Trophoblast cell (in vitro differentiated cells and primary cell): Measurements from ENCODE around the gene CDK8.

Experiments used
- DNase-seq, 2 donors: peaks; one replicate each; pipeline ENCODE4 v3.0.0-alpha.2; 2016
- H2AFZ ChIP-seq: 2 replicates; pipeline ENCODE4 v1.6.1; 2013; ENCODE audit warnings: low read length, moderate library complexity, mild to moderate bottlenecking; ENCODE audit not compliant: insufficient read depth, poor library complexity
- H2AK5ac ChIP-seq: 2 replicates; pipeline ENCODE4 v1.6.1; 2013; ENCODE audit warnings: mild to moderate bottlenecking, low read length
- H2BK120ac ChIP-seq: 2 replicates; pipeline ENCODE4 v1.6.1; 2013; ENCODE audit warnings: low read length, mild to moderate bottlenecking, moderate library complexity; ENCODE audit not compliant: insufficient read depth, poor library complexity
- H2BK12ac ChIP-seq: 2 replicates; pipeline ENCODE4 v1.6.1; 2013; ENCODE audit warnings: mild to moderate bottlenecking, low read length, moderate library complexity
- H2BK5ac ChIP-seq: 2 replicates; pipeline ENCODE4 v1.6.1; 2013; ENCODE audit warnings: low read length, low read depth, moderate library complexity, mild to moderate bottlenecking; ENCODE audit not compliant: poor library complexity
- H3K14ac ChIP-seq: 2 replicates; pipeline ENCODE4 v1.6.1; 2013; ENCODE audit warnings: mild to moderate bottlenecking, low read length
- H3K18ac ChIP-seq: 2 replicates; pipeline ENCODE4 v1.6.1; 2013; ENCODE audit warnings: mild to moderate bottlenecking, low read length
- H3K23ac ChIP-seq: 2 replicates; pipeline ENCODE4 v1.6.1; 2013; ENCODE audit warnings: low read length
- H3K27ac ChIP-seq: 2 replicates; pipeline ENCODE4 v1.5.1; 2013; ENCODE audit warnings: low read depth, mild to moderate bottlenecking, inconsistent platforms, low read length, moderate library complexity
- H3K27me3 ChIP-seq: 2 replicates; pipeline ENCODE4 v1.6.1; 2013; ENCODE audit warnings: inconsistent platforms, mild to moderate bottlenecking, low read length, moderate library complexity; ENCODE audit not compliant: insufficient read depth
- H3K36me3 ChIP-seq, 2 experiments: 1 replicate in 1 of 2; 2 replicates in 1 of 2; pipeline ENCODE4 v1.6.1; 2013; ENCODE audit warnings: low read length in 2 of 2, mild to moderate bottlenecking in 2 of 2, moderate library complexity in 1 of 2; ENCODE audit not compliant: insufficient read depth in 2 of 2, control insufficient read depth in 1 of 2
- H3K4ac ChIP-seq: 2 replicates; pipeline ENCODE4 v1.6.1; 2013; ENCODE audit warnings: low read depth, mild to moderate bottlenecking, low read length, moderate library complexity
- H3K4me1 ChIP-seq, 2 experiments: 1 replicate in 1 of 2; 2 replicates in 1 of 2; pipeline ENCODE4 v1.6.1; 2013; ENCODE audit warnings: low read length in 2 of 2, mild to moderate bottlenecking in 2 of 2, moderate library complexity in 1 of 2; ENCODE audit not compliant: insufficient read depth in 2 of 2, control insufficient read depth in 1 of 2
- H3K4me2 ChIP-seq: 2 replicates; pipeline ENCODE4 v1.6.1; 2013; ENCODE audit warnings: inconsistent platforms, mild to moderate bottlenecking, low read length, moderate library complexity
- H3K4me3 ChIP-seq: 2 replicates; pipeline ENCODE4 v1.5.1; 2013; ENCODE audit warnings: mild to moderate bottlenecking, low read depth, low read length, inconsistent platforms
- H3K79me1 ChIP-seq: one replicate; pipeline ENCODE4 v1.6.1; 2013; ENCODE audit warnings: low read length
- H3K79me2 ChIP-seq: 2 replicates; pipeline ENCODE4 v1.6.1; 2013; ENCODE audit warnings: low read length, mild to moderate bottlenecking; ENCODE audit not compliant: control insufficient read depth, insufficient read depth, poor library complexity
- H3K9ac ChIP-seq: 2 replicates; pipeline ENCODE4 v1.6.1; 2013; ENCODE audit warnings: mild to moderate bottlenecking, low read length
- H3K9me3 ChIP-seq: 2 replicates; pipeline ENCODE4 v1.6.1; 2013; ENCODE audit warnings: low read depth, mild to moderate bottlenecking, control low read depth, inconsistent platforms, low read length; ENCODE audit not compliant: insufficient read depth
- H4K12ac ChIP-seq: 2 replicates; pipeline ENCODE4 v1.6.1; 2013; ENCODE audit warnings: low read depth, mild to moderate bottlenecking, low read length, moderate library complexity
- H4K8ac ChIP-seq: 2 replicates; pipeline ENCODE4 v1.6.1; 2013; ENCODE audit warnings: low read depth, mild to moderate bottlenecking, low read length, moderate library complexity
- H4K91ac ChIP-seq: one replicate; pipeline ENCODE4 v1.6.1; 2013; ENCODE audit warnings: low read depth, mild to moderate bottlenecking, low read length, moderate library complexity
- WGBS: extraction: QIAGEN DNeasy Blood & Tissue Kit; methylation state at CpG from one replicate; pipeline ENCODE4 v1.1.7; 2013; ENCODE audit warnings: missing lambda C conversion rate; ENCODE audit not compliant: insufficient read length, insufficient coverage; ENCODE audit errors: extremely low coverage; 5-methylcytosine and 5-hydroxymethylcytosine counted together

Gene CDK8

DNA sequence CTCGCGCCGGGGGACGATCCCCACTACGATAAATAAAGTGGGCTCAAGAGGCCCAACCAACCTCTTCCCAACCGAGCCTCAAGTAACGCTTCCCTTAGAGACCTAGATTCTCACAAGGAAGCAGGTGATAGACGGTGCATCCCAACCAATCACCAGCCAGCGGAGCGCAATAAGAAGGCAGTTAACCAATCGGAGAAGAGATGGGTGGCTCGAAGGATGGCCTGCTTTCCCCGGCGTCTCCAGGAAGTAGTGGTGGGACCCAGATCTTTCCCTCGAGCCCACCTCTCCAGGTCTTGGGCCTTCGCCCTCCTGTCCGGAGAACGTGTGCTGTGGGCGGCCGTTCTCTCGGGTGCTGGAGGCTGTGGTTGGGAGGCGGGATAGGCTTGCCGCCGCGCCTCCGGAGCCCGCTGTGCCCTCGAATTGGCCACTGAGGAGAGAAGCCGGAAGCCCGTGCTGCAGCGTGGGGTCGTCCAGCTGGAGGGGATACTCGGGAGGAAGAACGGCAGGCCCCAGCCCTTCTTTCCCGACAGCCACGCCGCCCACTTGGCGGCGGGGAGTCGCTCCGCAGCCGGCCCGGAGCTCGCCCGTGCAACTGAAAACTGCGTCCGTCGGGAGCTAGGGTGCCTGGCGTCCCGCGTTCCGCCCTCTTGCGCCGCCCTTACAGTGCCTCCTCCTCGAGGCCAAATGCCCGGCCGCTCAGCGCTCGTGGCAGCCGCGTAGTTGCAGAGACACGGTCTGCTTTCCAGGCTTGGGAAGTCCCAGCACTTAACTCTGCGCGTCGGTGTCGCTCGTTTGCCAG is 32.0 kb upstream of the CDK8 start, which contains the start of gene RNF6:
Gene RNF6 (minus strand): TSS at position 594 of the 799 bp plus-strand sequence. CDS start 2,665 bp downstream, outside the sequence.
- Histone ChIP-seq H2BK12ac (no peak within 1 kb of the TSS), H3K14ac (peak within 1 kb of the TSS; percentile 94), H3K4ac (peak within 1 kb of the TSS; percentile 85), H2BK5ac (peak within 1 kb of the TSS; percentile 82), H3K18ac (peak within 1 kb of the TSS; percentile 92), H3K27me3 (no peaks in the 10 kb centered on the region), H4K91ac (peak within 1 kb of the TSS; percentile 98), H4K12ac (peak within 1 kb of the TSS; percentile 95), H3K4me3 (peak within 1 kb of the TSS; percentile 92), H2BK120ac (peak within 1 kb of the TSS; percentile 87), H3K79me2 (peaks cover 7% of the 10 kb centered on the region), H3K27ac (peak within 1 kb of the TSS; percentile 98), H2AFZ (peak within 1 kb of the TSS; percentile 92), H3K9ac (peak within 1 kb of the TSS; percentile 93), H3K4me2 (peak within 1 kb of the TSS; percentile 89), H4K8ac (peak within 1 kb of the TSS; percentile 98), H3K4me1 (peaks cover 3 to 6% of the 10 kb centered on the region in 2 experiments), H3K79me1 (peaks cover 13% of the 10 kb centered on the region), H3K23ac (no peak within 1 kb of the TSS), H2AK5ac (peak within 1 kb of the TSS; percentile 66), H3K9me3 (no peaks in the 10 kb centered on the region), H3K36me3 (peaks cover 2 to 6% of the 10 kb centered on the region in 2 experiments)
- WGBS = no CpG with 5 or more reads among the region's 67 CpGs
- peak; percentile 97 to 98 for DNase-seq

DNA sequence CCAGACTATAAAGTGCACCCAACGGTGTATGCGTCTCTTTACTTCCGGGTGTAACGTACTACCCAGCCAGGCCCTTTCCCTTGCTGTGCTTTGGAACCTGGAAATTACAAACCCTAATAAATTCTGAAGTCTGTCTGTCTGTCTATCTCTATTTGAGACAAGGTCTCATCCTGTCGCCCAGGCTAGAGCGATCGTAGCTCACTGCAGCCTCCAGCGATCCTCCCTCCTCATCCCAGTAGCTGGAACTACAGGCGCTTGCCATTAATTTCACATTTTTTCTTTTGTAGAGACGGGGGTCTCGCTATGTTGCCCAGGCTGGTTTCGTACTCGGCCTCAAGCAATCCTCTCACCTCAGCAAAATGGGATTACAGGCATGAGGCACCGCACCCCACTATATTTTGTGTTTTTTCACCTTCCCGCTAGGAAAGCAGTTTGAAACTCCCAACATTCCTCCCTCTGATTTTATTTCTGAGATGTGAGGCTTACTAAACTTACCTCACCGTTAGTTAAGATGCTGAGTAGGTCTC is 31.3 kb upstream of the CDK8 start:
- peak overlapping the region; percentile 73 for H3K4me2 ChIP-seq
- H3K79me2 ChIP-seq = peaks cover 7% of the 10 kb centered on the region
- H4K12ac ChIP-seq = peak overlapping the region; percentile 95
- DNase-seq = no peak
- H3K23ac ChIP-seq = no peak overlapping the region
- H4K91ac ChIP-seq = peak overlapping the region; percentile 98
- H2BK5ac ChIP-seq = peak overlapping the region; percentile 82
- peak overlapping the region; percentile 98 for H3K27ac ChIP-seq
- H2BK120ac ChIP-seq = peak overlapping the region; percentile 87
- peak overlapping the region; percentile 2 for H3K4ac ChIP-seq
- H3K14ac ChIP-seq = peak overlapping the region; percentile 94
- peak overlapping the region; percentile 92 for H3K18ac ChIP-seq
- H2AK5ac ChIP-seq = no peak overlapping the region
- peaks cover 13% of the 10 kb centered on the region for H3K79me1 ChIP-seq
- no peaks in the 10 kb centered on the region for H3K27me3 ChIP-seq
- no peak overlapping the region for H2BK12ac ChIP-seq
- peaks cover 3 to 6% of the 10 kb centered on the region in 2 experiments for H3K4me1 ChIP-seq
- peak overlapping the region; percentile 92 for H3K4me3 ChIP-seq
- peak overlapping the region; percentile 24 for H2AFZ ChIP-seq
- peak overlapping the region; percentile 98 for H4K8ac ChIP-seq
- no CpG with 5 or more reads among the region's 16 CpGs for WGBS
- H3K9ac ChIP-seq = peak overlapping the region; percentile 93
- no peaks in the 10 kb centered on the region for H3K9me3 ChIP-seq
- H3K36me3 ChIP-seq = peaks cover 0 to 2% of the 10 kb centered on the region in 2 experiments

DNA sequence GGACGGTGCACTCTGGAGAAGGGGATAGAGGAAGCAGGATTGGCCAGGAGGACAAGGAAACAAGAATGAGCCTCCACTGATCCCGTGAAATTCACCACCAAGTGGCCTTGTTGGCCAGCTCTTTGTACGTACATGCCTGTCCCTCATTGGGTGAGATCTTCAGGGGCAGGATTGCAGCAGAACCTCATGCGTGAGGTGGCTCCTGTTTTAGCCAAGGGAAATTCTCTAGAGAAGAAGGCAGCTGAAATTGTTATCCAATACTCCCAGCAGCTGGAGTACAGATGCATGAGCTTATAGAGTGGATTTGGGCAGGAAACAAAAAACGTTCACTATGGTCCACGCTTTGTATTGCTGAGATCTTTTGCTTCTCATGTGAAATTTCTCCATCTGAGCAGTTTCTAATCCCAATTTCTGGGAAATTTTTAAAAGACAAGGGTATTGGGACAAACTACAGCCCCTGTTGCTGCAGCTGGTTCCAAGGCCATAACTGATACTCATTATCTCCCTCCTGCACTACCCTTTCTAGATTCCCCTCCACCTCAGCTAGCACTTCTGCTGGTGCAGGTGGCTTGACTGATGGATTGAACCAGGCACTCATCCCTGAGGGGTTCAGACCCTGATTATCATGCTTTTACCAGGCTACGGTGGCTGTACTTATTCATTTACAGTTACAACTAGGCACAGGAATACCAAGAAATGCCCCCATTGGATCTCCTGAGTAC is 27.9 kb upstream of the CDK8 start:
- no peak overlapping the region for H2BK120ac ChIP-seq
- no peaks in the 10 kb centered on the region for H3K9me3 ChIP-seq
- H4K91ac ChIP-seq = no peak overlapping the region
- H3K4ac ChIP-seq = no peak overlapping the region
- peaks cover 7% of the 10 kb centered on the region for H3K79me2 ChIP-seq
- WGBS = no CpG with 5 or more reads among the region's 7 CpGs
- H3K36me3 ChIP-seq = no peaks in the 10 kb centered on the region
- no peak overlapping the region for H2BK5ac ChIP-seq
- no peak overlapping the region for H2AFZ ChIP-seq
- no peak overlapping the region for H3K4me3 ChIP-seq
- H2BK12ac ChIP-seq = no peak overlapping the region
- no peak overlapping the region for H4K12ac ChIP-seq
- DNase-seq = no peak
- no peak overlapping the region for H4K8ac ChIP-seq
- H3K14ac ChIP-seq = no peak overlapping the region
- H3K9ac ChIP-seq = no peak overlapping the region
- H2AK5ac ChIP-seq = no peak overlapping the region
- H3K79me1 ChIP-seq = peaks cover 13% of the 10 kb centered on the region
- H3K4me1 ChIP-seq = peaks cover 3 to 4% of the 10 kb centered on the region in 2 experiments
- H3K27me3 ChIP-seq = no peaks in the 10 kb centered on the region
- H3K4me2 ChIP-seq = no peak overlapping the region
- H3K18ac ChIP-seq = no peak overlapping the region
- no peak overlapping the region for H3K27ac ChIP-seq
- H3K23ac ChIP-seq = no peak overlapping the region

DNA sequence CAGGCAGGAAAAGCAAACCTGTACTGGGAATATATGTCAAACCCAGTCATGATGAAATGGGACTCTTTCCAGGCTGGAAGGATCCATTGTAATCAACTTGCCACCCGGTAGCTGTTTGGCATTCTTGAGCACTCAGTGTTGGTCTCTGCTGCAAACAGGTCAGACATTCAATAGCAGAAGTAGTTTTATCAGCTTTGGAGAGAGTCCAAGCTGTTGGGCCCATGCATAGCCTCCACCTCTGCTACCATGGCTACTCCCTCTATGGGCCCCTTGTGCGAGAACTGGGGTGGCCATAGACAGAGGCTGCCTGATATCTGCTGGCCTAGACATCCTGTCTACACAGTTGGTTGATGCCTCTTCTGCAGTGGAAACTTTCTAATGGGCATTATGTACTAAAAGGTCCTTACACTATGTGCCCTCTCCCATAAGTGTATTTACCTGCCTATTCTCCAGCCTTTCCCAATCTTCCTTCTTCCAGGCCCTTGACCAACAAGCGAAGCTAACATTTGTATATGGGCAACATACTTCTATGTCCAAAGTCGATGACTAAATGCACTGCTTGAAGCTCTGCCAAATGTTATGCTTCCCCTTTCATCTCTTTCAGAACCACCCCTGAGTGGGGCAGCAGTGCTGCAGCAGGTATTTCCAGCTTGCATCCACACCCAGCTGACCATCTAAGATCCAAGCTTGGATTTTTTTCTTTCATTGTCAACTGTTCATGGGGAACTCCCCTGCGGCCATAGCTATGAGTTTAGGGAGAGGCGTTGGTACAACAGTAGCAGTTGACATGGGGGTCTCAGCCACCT is 26.6 kb upstream of the CDK8 start:
- Histone ChIP-seq H3K9me3 (no peaks in the 10 kb centered on the region), H3K27ac (no peak overlapping the region), H3K4me3 (no peak overlapping the region), H3K18ac (no peak overlapping the region), H2BK5ac (no peak overlapping the region), H3K4me1 (peaks cover 3 to 4% of the 10 kb centered on the region in 2 experiments), H3K23ac (no peak overlapping the region), H3K4ac (no peak overlapping the region), H4K8ac (no peak overlapping the region), H2BK12ac (no peak overlapping the region), H3K36me3 (no peaks in the 10 kb centered on the region), H2AK5ac (no peak overlapping the region), H3K9ac (no peak overlapping the region), H3K4me2 (no peak overlapping the region), H3K14ac (no peak overlapping the region), H4K12ac (no peak overlapping the region), H2BK120ac (no peak overlapping the region), H3K79me2 (peaks cover 1% of the 10 kb centered on the region), H3K79me1 (peaks cover 4% of the 10 kb centered on the region), H3K27me3 (no peaks in the 10 kb centered on the region), H2AFZ (no peak overlapping the region), H4K91ac (no peak overlapping the region)
- DNase-seq = no peak
- no CpG with 5 or more reads among the region's 6 CpGs for WGBS
